NCI-H146 (cell line): ENCODE data around the gene ITGA2.

ENCODE experiments used
- DNase-seq: peaks from one replicate; lab custom pipeline; 2025; lab: John Stamatoyannopoulos, UW

Gene ITGA2

GRCh38 chr5:53017794-53018391 is 28.7 kb downstream of the ITGA2 start:
- DNase-seq, result no peak

- DNase-seq, result no peak
Observed at GRCh38 chr5:53019320-53019719, 30.2 kb downstream of the ITGA2 start.

- no peak for DNase-seq
Observed at GRCh38 chr5:53022930-53023511, 33.9 kb downstream of the ITGA2 start.

- DNase-seq, result no peak
Observed at GRCh38 chr5:53023969-53024368, 34.8 kb downstream of the ITGA2 start.

- DNase-seq, result no peak
Observed at GRCh38 chr5:53024535-53024934, 35.4 kb downstream of the ITGA2 start.

- no peak for DNase-seq
Observed at GRCh38 chr5:53025487-53025886, 36.3 kb downstream of the ITGA2 start.

GRCh38 chr5:53027913-53028312 is 38.8 kb downstream of the ITGA2 start:
- peak; percentile 55 for DNase-seq

GRCh38 chr5:53029608-53030007 is 40.5 kb downstream of the ITGA2 start:
- no peak for DNase-seq

GRCh38 chr5:53030893-53031292 is 41.7 kb downstream of the ITGA2 start:
- no peak for DNase-seq

GRCh38 chr5:53031695-53032096 is 42.5 kb downstream of the ITGA2 start:
- peak; percentile 25 for DNase-seq

- DNase-seq, result peak; percentile 10
Observed at GRCh38 chr5:53032188-53032587, 43.0 kb downstream of the ITGA2 start.

- no peak for DNase-seq
Observed at GRCh38 chr5:53034832-53035231, 45.7 kb downstream of the ITGA2 start.

GRCh38 chr5:53035868-53036381 is 46.8 kb downstream of the ITGA2 start:
- no peak for DNase-seq

GRCh38 chr5:53037141-53037859 is 48.1 kb downstream of the ITGA2 start:
- no peak for DNase-seq

GRCh38 chr5:53038196-53038847 is 49.2 kb downstream of the ITGA2 start:
- no peak for DNase-seq

- DNase-seq, result no peak
Observed at GRCh38 chr5:53039855-53040254, 50.7 kb downstream of the ITGA2 start.

- DNase-seq, result no peak
Observed at GRCh38 chr5:53041071-53041692, 52.0 kb downstream of the ITGA2 start.

GRCh38 chr5:53041740-53042139 is 52.6 kb downstream of the ITGA2 start:
- no peak for DNase-seq

- DNase-seq, result no peak
Observed at GRCh38 chr5:53045263-53045662, 56.1 kb downstream of the ITGA2 start.

- DNase-seq, result no peak
Observed at GRCh38 chr5:53048248-53048647, 59.1 kb downstream of the ITGA2 start.

- DNase-seq, result no peak
Observed at GRCh38 chr5:53052499-53052898, 63.3 kb downstream of the ITGA2 start.

GRCh38 chr5:53053364-53053763 is 64.2 kb downstream of the ITGA2 start:
- no peak for DNase-seq
